Fibroblast of lung (primary cell): Measurements from ENCODE around the gene ORC3. TPM values are rescaled to one million over a fixed set of nuclear protein-coding genes. Genes with fewer than 3 reads are reported as not detected.
A peak's percentile ranks its signal among the peaks of the same experiment; 100 is the strongest.

Experiments used
- DNase-seq, 2 donors: peaks; one replicate each; pipeline versions ENCODE4 v3.0.0 to v3.0.0-alpha.2; 2010; ENCODE audit warnings: low read depth in 2 of 2
- H2AFZ ChIP-seq: 2 replicates; pipeline ENCODE4 v1.5.1; 2012; ENCODE audit warnings: low read length, control low read depth, inconsistent platforms
- H3K27ac ChIP-seq: 2 replicates; pipeline ENCODE4 v1.5.1; 2011; ENCODE audit warnings: low read length, control low read depth; ENCODE audit not compliant: insufficient read depth
- H3K27me3 ChIP-seq: 2 replicates; pipeline ENCODE4 v1.5.1; 2011; ENCODE audit warnings: mild to moderate bottlenecking, low read length; ENCODE audit not compliant: control insufficient read depth, insufficient read depth
- H3K36me3 ChIP-seq: 2 replicates; pipeline ENCODE4 v1.5.1; 2011; ENCODE audit warnings: low read length; ENCODE audit not compliant: control insufficient read depth, insufficient read depth
- H3K4me1 ChIP-seq: 2 replicates; pipeline ENCODE4 v1.5.1; 2011; ENCODE audit warnings: low read length; ENCODE audit not compliant: control insufficient read depth, insufficient read depth; ENCODE audit errors: extremely low read depth
- H3K4me2 ChIP-seq: 2 replicates; pipeline ENCODE4 v1.5.1; 2011; ENCODE audit warnings: low read length, control low read depth; ENCODE audit not compliant: insufficient read depth; ENCODE audit errors: extremely low read depth
- H3K4me3 ChIP-seq, 4 experiments: fragments of 200-600 bp in 1 of 4; sonication (generic) in 1 of 4; replicated peaks in 1 of 4; 2 replicates each; pipeline ENCODE4 v1.5.1; 2011 to 2016; ENCODE audit warnings: low read length in 4 of 4, low read depth in 3 of 4, mild to moderate bottlenecking in 3 of 4, control low read depth in 2 of 4, inconsistent platforms in 1 of 4, mixed read lengths in 1 of 4; ENCODE audit not compliant: insufficient read depth in 1 of 4; ENCODE audit errors: control extremely low read depth in 1 of 4
- H3K79me2 ChIP-seq: 2 replicates; pipeline ENCODE4 v1.5.1; 2012; ENCODE audit warnings: mild to moderate bottlenecking, low read length, inconsistent platforms; ENCODE audit not compliant: control insufficient read depth, insufficient read depth
- H3K9ac ChIP-seq: 2 replicates; pipeline ENCODE4 v1.5.1; 2011; ENCODE audit warnings: mild to moderate bottlenecking, low read length, control low read depth; ENCODE audit not compliant: insufficient read depth
- H3K9me3 ChIP-seq: 2 replicates; pipeline ENCODE4 v1.5.1; 2012; ENCODE audit warnings: low read depth, low read length; ENCODE audit not compliant: control insufficient read depth, insufficient read depth
- H4K20me1 ChIP-seq: 2 replicates; pipeline ENCODE4 v1.5.1; 2011; ENCODE audit warnings: low read length; ENCODE audit not compliant: control insufficient read depth, insufficient read depth; ENCODE audit errors: extremely low read depth
- CTCF ChIP-seq, 2 donors: IDR thresholded peaks in 1 of 2; conservative IDR thresholded peaks in 1 of 2; 1 replicate in 1 of 2; 2 replicates in 1 of 2; pipeline ENCODE4 v1.5.1; 2011 to 2012; ENCODE audit warnings: low read length in 2 of 2, control low read depth in 1 of 2, inconsistent platforms in 1 of 2, low read depth in 1 of 2, mild to moderate bottlenecking in 1 of 2
- EZH2 ChIP-seq: IDR thresholded peaks from 2 replicates; pipeline ENCODE4 v1.5.1; 2012; ENCODE audit warnings: low read length, control low read depth, mild to moderate bottlenecking; ENCODE audit errors: missing control alignments
- polyA plus RNA-seq, 2 donors: library from polyadenylated mRNA; depleted of rRNA in 1 of 2; stranded (reverse) in 1 of 2; unstranded in 1 of 2; fragments of >200 nt; gene quantifications; 2 replicates each; pipeline ENCODE4 v1.2.1, GENCODE V29; 2011 to 2012; ENCODE audit warnings: missing spikeins in 1 of 2
- total RNA-seq: library from RNA; depleted of rRNA; stranded (reverse); fragments of >200 nt; gene quantifications from 2 replicates; pipeline ENCODE4 v1.2.1, GENCODE V29; 2014

The ORC3 gene
- total and polyA plus RNA-seq, 2 donors (not counting 1 experiment from before 2014, with no cell fraction given): 23.8 to 37.9 TPM

DNA sequence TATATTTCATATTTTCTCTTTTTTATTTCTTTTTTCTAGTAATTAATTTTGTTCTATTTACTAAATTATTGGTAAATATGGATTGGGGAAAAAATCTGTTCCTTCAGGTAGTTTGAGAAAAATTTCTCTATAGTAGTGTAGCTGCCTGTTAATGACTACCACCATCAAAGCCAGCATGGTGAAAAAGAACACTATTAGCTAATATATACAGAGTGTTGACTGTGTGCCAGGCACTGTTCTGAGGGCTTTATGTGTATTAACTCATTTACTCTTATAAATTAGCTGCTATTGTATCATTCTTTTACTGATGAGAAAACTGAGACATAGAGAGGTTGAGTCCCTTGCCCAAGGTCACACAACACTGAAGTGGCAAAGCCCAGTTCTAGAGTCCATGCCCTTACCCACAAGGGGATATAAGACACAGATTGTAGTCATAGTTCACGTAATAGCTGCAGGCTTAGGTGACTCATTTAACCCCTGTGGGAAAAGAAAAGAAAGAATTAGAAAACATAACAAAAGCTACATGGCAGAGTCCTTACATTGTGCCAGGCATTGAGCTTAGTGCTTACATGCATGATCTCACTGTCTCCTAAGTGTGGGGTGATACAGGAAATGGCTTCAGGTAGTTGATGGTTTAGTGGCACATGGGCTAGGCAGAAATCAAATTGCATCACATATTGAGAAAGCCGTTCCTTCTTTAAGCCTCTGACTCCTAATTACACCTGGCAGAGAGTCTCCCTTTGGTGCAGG is 124.3 kb downstream of the ORC3 start:
- no peaks in the 10 kb centered on the region for H3K79me2 ChIP-seq
- H3K27ac ChIP-seq: peak overlapping the region; percentile 8
- no peaks in the 10 kb centered on the region for H4K20me1 ChIP-seq
- H3K9me3 ChIP-seq: no peaks in the 10 kb centered on the region
- no peak overlapping the region for H3K4me3 ChIP-seq
- no peaks in the 10 kb centered on the region for H3K27me3 ChIP-seq
- TF ChIP-seq CTCF (conservative IDR thresholded peaks at IDR 0.05 in 1 of 2, IDR thresholded peaks at IDR 0.05 in 1 of 2; ENCODE audit: low read depth in 1 of 2, low read length in 2 of 2) (no peak), EZH2 (no peak)
- peak; percentile 88 to 89 for DNase-seq
- no peak overlapping the region for H2AFZ ChIP-seq
- H3K4me1 ChIP-seq: peaks cover 3% of the 10 kb centered on the region
- H3K4me2 ChIP-seq: peak overlapping the region; percentile 37
- H3K9ac ChIP-seq: no peak overlapping the region
- no peaks in the 10 kb centered on the region for H3K36me3 ChIP-seq

Other genes starting within 250 kb of the ORC3 start
- gene C6orf163, start 245.3 kb upstream of the ORC3 start, total RNA-seq: 1.8 and 2.8 TPM in 2 replicates
- 0.18 and 0.33 TPM in 2 replicates for gene C6orf163, start 245.3 kb upstream of the ORC3 start, polyA plus RNA-seq
- gene CFAP206, start 182.2 kb upstream of the ORC3 start, total RNA-seq: under 0.01 and 0.26 TPM in 2 replicates
- 0.11 and 0.26 TPM in 2 replicates for gene CFAP206, start 182.2 kb upstream of the ORC3 start, polyA plus RNA-seq
- gene SLC35A1, start 117.2 kb upstream of the ORC3 start, total RNA-seq: 27.7 and 35.8 TPM in 2 replicates
- 22.4 and 27.6 TPM in 2 replicates for gene SLC35A1, start 117.2 kb upstream of the ORC3 start, polyA plus RNA-seq
- 33.6 and 43.8 TPM in 2 replicates for gene RARS2, start 148 bp upstream of the ORC3 start, total RNA-seq
- gene RARS2, start 148 bp upstream of the ORC3 start, polyA plus RNA-seq: 22.8 and 33.9 TPM in 2 replicates
- 20.0 and 33.7 TPM in 2 replicates for gene AKIRIN2, start 112.1 kb downstream of the ORC3 start, total RNA-seq
- gene AKIRIN2, start 112.1 kb downstream of the ORC3 start, polyA plus RNA-seq: 34.4 and 41.0 TPM in 2 replicates